SK-N-SH (cell line): ENCODE results near the gene NRP2. TPM values are rescaled to one million over a fixed set of nuclear protein-coding genes. Genes with fewer than 3 reads are reported as not detected.

Source experiments
- CTCF ChIA-PET: fragments of 300-600, 350-600 bp; formaldehyde crosslinking; extraction: SDS; loops from one replicate; lab custom pipeline; 2021; lab: Yijun Ruan, JAX
- POLR2A ChIA-PET: fragments of 350-600 bp; sonication (Branson Sonifier 250); formaldehyde crosslinking; extraction: SDS; loops from one replicate; lab custom pipeline; 2020; ENCODE audit warnings: antibody characterized with exemption, inconsistent platforms; lab: Yijun Ruan, JAX
- DNase-seq: peaks from one replicate; pipeline ENCODE4 v3.0.0; 2012
- H2AFZ ChIP-seq: fragments of 200-600 bp; sonication (generic); 2 replicates; pipeline ENCODE4 v1.8.1; 2016; ENCODE audit warnings: antibody characterized with exemption, mild to moderate bottlenecking, low read depth
- H3F3A ChIP-seq: fragments of 200-600 bp; sonication (generic); replicated peaks from 2 replicates; pipeline ENCODE3; 2016; ENCODE audit warnings: antibody characterized with exemption, mild to moderate bottlenecking; ENCODE audit not compliant: insufficient read depth
- H3K27ac ChIP-seq, 2 experiments: fragments of 200-500 bp in 1 of 2; fragments of 200-600 bp in 1 of 2; sonication (Bioruptor generic) in 1 of 2; sonication (generic), shearing (Covaris generic) in 1 of 2; 2 replicates each; pipeline versions ENCODE4 v1.5.1 to v1.6.1; 2014 to 2016; ENCODE audit warnings: low read depth in 2 of 2, inconsistent platforms in 1 of 2, low read length in 1 of 2, mild to moderate bottlenecking in 1 of 2, mixed read lengths in 1 of 2
- H3K27me3 ChIP-seq: fragments of 200-600 bp; sonication (generic), shearing (Covaris generic); 2 replicates; pipeline ENCODE4 v1.6.1; 2016; ENCODE audit warnings: mixed run types; ENCODE audit not compliant: insufficient read depth
- H3K36me3 ChIP-seq, 2 experiments: fragments of 200-500 bp in 1 of 2; fragments of 200-600 bp in 1 of 2; sonication (Bioruptor generic) in 1 of 2; sonication (generic) in 1 of 2; replicated peaks in 1 of 2; 2 replicates each; pipeline versions ENCODE3 to v1.5.1; 2014 to 2016; ENCODE audit warnings: low read length in 1 of 2, mild to moderate bottlenecking in 1 of 2; ENCODE audit not compliant: insufficient read depth in 2 of 2, control insufficient read depth in 1 of 2
- H3K4me1 ChIP-seq, 2 experiments: fragments of 200-500 bp in 1 of 2; fragments of 200-600 bp in 1 of 2; sonication (Bioruptor generic) in 1 of 2; sonication (generic), shearing (Covaris generic) in 1 of 2; 2 replicates each; pipeline versions ENCODE4 v1.5.1 to v1.6.1; 2014 to 2016; ENCODE audit warnings: low read depth in 1 of 2, low read length in 1 of 2, mixed run types in 1 of 2; ENCODE audit not compliant: insufficient read depth in 2 of 2, control insufficient read depth in 1 of 2
- H3K4me2 ChIP-seq: fragments of 200-600 bp; sonication (generic), shearing (Covaris generic); 2 replicates; pipeline ENCODE4 v1.6.1; 2017; ENCODE audit warnings: mixed run types
- H3K4me3 ChIP-seq, 2 experiments: fragments of 200-500 bp in 1 of 2; fragments of 200-600 bp in 1 of 2; sonication (Bioruptor generic) in 1 of 2; sonication (generic), shearing (Covaris generic) in 1 of 2; 2 replicates each; pipeline versions ENCODE4 v1.5.1 to v1.8.1; 2014 to 2016; ENCODE audit warnings: low read depth in 2 of 2, inconsistent platforms in 1 of 2, low read length in 1 of 2, mild to moderate bottlenecking in 1 of 2, mixed read lengths in 1 of 2, moderate library complexity in 1 of 2
- H3K79me2 ChIP-seq: fragments of 200-600 bp; sonication (generic); 2 replicates; pipeline ENCODE4 v1.8.1; 2017; ENCODE audit warnings: mild to moderate bottlenecking; ENCODE audit not compliant: insufficient read depth
- H3K9ac ChIP-seq: fragments of 200-600 bp; sonication (generic); 2 replicates; pipeline ENCODE4 v1.6.1; 2017; ENCODE audit warnings: mixed run types
- H3K9me2 ChIP-seq: fragments of 200-600 bp; sonication (generic); 2 replicates; pipeline ENCODE4 v1.6.1; 2017; ENCODE audit warnings: mixed run types
- H3K9me3 ChIP-seq: fragments of 200-600 bp; sonication (generic); 2 replicates; pipeline ENCODE4 v1.6.1; 2017; ENCODE audit warnings: mixed run types, mild to moderate bottlenecking, moderate library complexity
- H4K20me1 ChIP-seq: fragments of 200-600 bp; sonication (generic); 2 replicates; pipeline ENCODE4 v1.6.1; 2017; ENCODE audit warnings: mild to moderate bottlenecking, mixed run types; ENCODE audit not compliant: insufficient read depth
- EZH2phosphoT487 ChIP-seq: fragments of 200-600 bp; sonication (generic); IDR thresholded peaks from 2 replicates; pipeline ENCODE4 v1.6.1; 2017; ENCODE audit warnings: low read depth, mixed run types, mild to moderate bottlenecking, antibody characterized with exemption, moderate library complexity, borderline replicate concordance
- FOXM1 ChIP-seq: IDR thresholded peaks from 2 replicates; pipeline ENCODE4 v1.4.0; 2012; ENCODE audit warnings: low read depth, mild to moderate bottlenecking
- GATA2 ChIP-seq: sonication (generic); formaldehyde crosslinking; IDR thresholded peaks from 2 replicates; pipeline ENCODE4 v1.5.0; 2020; ENCODE audit warnings: mild to moderate bottlenecking, missing genetic modification reagents
- JUND ChIP-seq: IDR thresholded peaks from 2 replicates; pipeline ENCODE4 v1.4.0; 2012
- NFIC ChIP-seq: IDR thresholded peaks from 2 replicates; pipeline ENCODE4 v1.4.0; 2012; ENCODE audit warnings: borderline replicate concordance
- POLR2AphosphoS5 ChIP-seq: IDR thresholded peaks from 2 replicates; pipeline ENCODE4 v1.6.1; 2012; ENCODE audit warnings: low read depth, low read length
- RAD21 ChIP-seq: IDR thresholded peaks from 2 replicates; pipeline ENCODE4 v1.6.1; 2012; ENCODE audit warnings: mild to moderate bottlenecking, low read length
- RFX5 ChIP-seq: IDR thresholded peaks from 2 replicates; pipeline ENCODE4 v1.6.1; 2012; ENCODE audit warnings: mild to moderate bottlenecking, improper control_type of control experiment, low read length
- SMC3 ChIP-seq: IDR thresholded peaks from 2 replicates; pipeline ENCODE4 v1.6.1; 2012; ENCODE audit warnings: low read depth, low read length, improper control_type of control experiment
- TAF1 ChIP-seq: IDR thresholded peaks from 2 replicates; pipeline ENCODE4 v1.6.1; 2012; ENCODE audit warnings: low read depth, mild to moderate bottlenecking, low read length, moderate library complexity, borderline replicate concordance
- TCF12 ChIP-seq: IDR thresholded peaks from 2 replicates; pipeline ENCODE4 v1.4.0; 2012
- USF2 ChIP-seq: fragments of 150-350 bp; IDR thresholded peaks from 2 replicates; pipeline ENCODE4 v1.6.1; 2017; ENCODE audit warnings: antibody characterized with exemption, low read length, low read depth, borderline replicate concordance
- YY1 ChIP-seq: IDR thresholded peaks from 2 replicates; pipeline ENCODE4 v1.4.0; 2012; ENCODE audit warnings: low read depth, mild to moderate bottlenecking
- ZBTB33 ChIP-seq: IDR thresholded peaks from 2 replicates; pipeline ENCODE4 v1.4.0; 2012; ENCODE audit warnings: low read depth, borderline replicate concordance
- WGBS: methylation state at CpG from one replicate; pipeline ENCODE4 v1.1.6; 2017; ENCODE audit warnings: low lambda C conversion rate; 5-methylcytosine and 5-hydroxymethylcytosine counted together
- polyA plus RNA-seq, 3 experiments: library from polyadenylated mRNA; depleted of rRNA; stranded (reverse); fragments of >200 nt; gene quantifications; 2 replicates each; pipeline ENCODE4 v1.2.3, GENCODE V29; 2012
- TF ChIP-seq, protein P1 (sequence below): fragments of 200-600 bp; sonication (generic); IDR thresholded peaks from 2 replicates; pipeline ENCODE4 v1.6.1; 2017; ENCODE audit warnings: antibody characterized with exemption, mild to moderate bottlenecking, moderate library complexity

The NRP2 gene
- polyA plus RNA-seq, 1 of the 3 experiments (the other 2 are of a cell fraction) = 68.8 TPM

- CTCF ChIA-PET = no interaction called here
Measured at GRCh38 chr2:205834796-205835195, 152.5 kb downstream of the NRP2 start.

GRCh38 chr2:205835251-205835791 lies 153.0 kb downstream of the NRP2 start:
- POLR2A ChIA-PET = no interaction called here
- WGBS = 41% methylated on average over 4 of the region's 4 CpGs
- no peak overlapping the region for H3K9ac ChIP-seq
- H3K36me3 ChIP-seq = no peaks in the 10 kb centered on the region
- no peak overlapping the region for H3K4me2 ChIP-seq
- H2AFZ ChIP-seq = no peak overlapping the region
- no peaks in the 10 kb centered on the region for H3K27me3 ChIP-seq
- no peaks in the 10 kb centered on the region; the same call in 1 of the 2 replicates for H3K9me2 ChIP-seq
- peaks cover 0 to 11% of the 10 kb centered on the region in 2 experiments; a peak in 1 of 4 replicates for H3K4me1 ChIP-seq
- H3K27ac ChIP-seq = no peak overlapping the region
- no peaks in the 10 kb centered on the region for H3K9me3 ChIP-seq
- no peaks in the 10 kb centered on the region for H4K20me1 ChIP-seq
- H3K4me3 ChIP-seq = no peak overlapping the region
- TF ChIP-seq USF2 (no peak), RFX5 (no peak), SMC3 (no peak), GATA2 (CRISPR knock-in tag) (no peak), RAD21 (no peak), JUND (no peak), EZH2phosphoT487 (no peak), ZBTB33 (no peak), FOXM1 (no peak), POLR2AphosphoS5 (no peak), YY1 (no peak), TAF1 (no peak), TCF12 (no peak)
- TF ChIP-seq, protein P1, sequence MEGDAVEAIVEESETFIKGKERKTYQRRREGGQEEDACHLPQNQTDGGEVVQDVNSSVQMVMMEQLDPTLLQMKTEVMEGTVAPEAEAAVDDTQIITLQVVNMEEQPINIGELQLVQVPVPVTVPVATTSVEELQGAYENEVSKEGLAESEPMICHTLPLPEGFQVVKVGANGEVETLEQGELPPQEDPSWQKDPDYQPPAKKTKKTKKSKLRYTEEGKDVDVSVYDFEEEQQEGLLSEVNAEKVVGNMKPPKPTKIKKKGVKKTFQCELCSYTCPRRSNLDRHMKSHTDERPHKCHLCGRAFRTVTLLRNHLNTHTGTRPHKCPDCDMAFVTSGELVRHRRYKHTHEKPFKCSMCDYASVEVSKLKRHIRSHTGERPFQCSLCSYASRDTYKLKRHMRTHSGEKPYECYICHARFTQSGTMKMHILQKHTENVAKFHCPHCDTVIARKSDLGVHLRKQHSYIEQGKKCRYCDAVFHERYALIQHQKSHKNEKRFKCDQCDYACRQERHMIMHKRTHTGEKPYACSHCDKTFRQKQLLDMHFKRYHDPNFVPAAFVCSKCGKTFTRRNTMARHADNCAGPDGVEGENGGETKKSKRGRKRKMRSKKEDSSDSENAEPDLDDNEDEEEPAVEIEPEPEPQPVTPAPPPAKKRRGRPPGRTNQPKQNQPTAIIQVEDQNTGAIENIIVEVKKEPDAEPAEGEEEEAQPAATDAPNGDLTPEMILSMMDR = no peak
- TF ChIP-seq, all 33 proteins: peak for 0
- CTCF ChIA-PET = interaction anchor here (0.9 kb wide), 1 partner anchor 57 kb away, joined by 3 read pairs; no protein-coding TSS in a partner anchor
- no peaks in the 10 kb centered on the region for H3K79me2 ChIP-seq
- no peak for DNase-seq
- no peaks in the 10 kb centered on the region for H3F3A ChIP-seq

More at GRCh38 chr2:205834796-205835195, 152.5 kb downstream of the NRP2 start:
- Histone ChIP-seq H3K9me3 (no peaks in the 10 kb centered on the region), H3F3A (no peaks in the 10 kb centered on the region), H3K27me3 (no peaks in the 10 kb centered on the region), H3K4me2 (no peak overlapping the region), H2AFZ (no peak overlapping the region), H3K9ac (no peak overlapping the region), H3K36me3 (no peaks in the 10 kb centered on the region), H3K9me2 (no peaks in the 10 kb centered on the region; the same call in 1 of the 2 replicates), H4K20me1 (no peaks in the 10 kb centered on the region), H3K27ac (no peak overlapping the region), H3K79me2 (no peaks in the 10 kb centered on the region), H3K4me1 (peaks cover 0 to 11% of the 10 kb centered on the region in 2 experiments; a peak in 1 of 4 replicates), H3K4me3 (no peak overlapping the region)
- 38% methylated on average over 3 of the region's 3 CpGs for WGBS
- TF ChIP-seq NFIC = no peak
- no peak for DNase-seq
- POLR2A ChIA-PET = no interaction called here
